ENCODE measurements around the gene MYBPC1.
"Not testable (repeated sequence)": the region's sequence is repeated elsewhere in the genome, so short reads cannot be mapped to it uniquely, and the experiment has no call there.

Gene MYBPC1

DNA sequence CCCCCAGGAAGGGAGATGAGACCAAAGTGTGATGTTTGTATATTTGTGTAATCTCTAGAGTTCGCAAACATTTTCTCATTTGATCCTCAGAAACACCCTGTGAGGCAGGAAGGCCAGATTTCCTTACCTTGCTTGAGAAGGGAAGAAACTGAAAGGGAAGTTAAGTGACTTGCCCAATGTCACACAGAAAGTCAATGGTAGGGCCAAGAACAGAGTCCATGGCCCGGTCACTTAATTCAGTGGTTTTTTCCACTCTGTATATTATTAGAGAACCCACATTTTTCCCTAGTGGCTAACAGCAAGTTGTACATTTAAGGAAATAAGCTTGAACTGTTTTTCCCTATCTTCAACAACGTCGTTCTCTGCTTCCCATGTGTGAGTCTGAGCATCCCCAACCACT is 77.1 kb downstream of the MYBPC1 start:
- H3K4me3 ChIP-seq (ENCODE audit: low read depth, low read length), result no peak overlapping the region
- DNase-seq (ENCODE audit: low read depth), result no peak
- TF ChIP-seq POLR2A (IDR thresholded peaks at IDR 0.05; ENCODE audit: extremely low read depth, insufficient read length) (no peak), MAX (IDR thresholded peaks at IDR 0.05; ENCODE audit: low read depth, low read length) (no peak), MYC (IDR thresholded peaks at IDR 0.05; ENCODE audit: low read depth, low read length) (no peak)
- TF ChIP-seq, protein P1, sequence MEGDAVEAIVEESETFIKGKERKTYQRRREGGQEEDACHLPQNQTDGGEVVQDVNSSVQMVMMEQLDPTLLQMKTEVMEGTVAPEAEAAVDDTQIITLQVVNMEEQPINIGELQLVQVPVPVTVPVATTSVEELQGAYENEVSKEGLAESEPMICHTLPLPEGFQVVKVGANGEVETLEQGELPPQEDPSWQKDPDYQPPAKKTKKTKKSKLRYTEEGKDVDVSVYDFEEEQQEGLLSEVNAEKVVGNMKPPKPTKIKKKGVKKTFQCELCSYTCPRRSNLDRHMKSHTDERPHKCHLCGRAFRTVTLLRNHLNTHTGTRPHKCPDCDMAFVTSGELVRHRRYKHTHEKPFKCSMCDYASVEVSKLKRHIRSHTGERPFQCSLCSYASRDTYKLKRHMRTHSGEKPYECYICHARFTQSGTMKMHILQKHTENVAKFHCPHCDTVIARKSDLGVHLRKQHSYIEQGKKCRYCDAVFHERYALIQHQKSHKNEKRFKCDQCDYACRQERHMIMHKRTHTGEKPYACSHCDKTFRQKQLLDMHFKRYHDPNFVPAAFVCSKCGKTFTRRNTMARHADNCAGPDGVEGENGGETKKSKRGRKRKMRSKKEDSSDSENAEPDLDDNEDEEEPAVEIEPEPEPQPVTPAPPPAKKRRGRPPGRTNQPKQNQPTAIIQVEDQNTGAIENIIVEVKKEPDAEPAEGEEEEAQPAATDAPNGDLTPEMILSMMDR (IDR thresholded peaks at IDR 0.05; ENCODE audit: low read depth, low read length), result no peak

- TF ChIP-seq MYC (IDR thresholded peaks at IDR 0.05; ENCODE audit: low read depth, low read length), result no peak
- no peak for TF ChIP-seq MAX (IDR thresholded peaks at IDR 0.05; ENCODE audit: low read depth, low read length)
- TF ChIP-seq POLR2A (IDR thresholded peaks at IDR 0.05; ENCODE audit: extremely low read depth, insufficient read length), result no peak
- TF ChIP-seq, protein P1 (IDR thresholded peaks at IDR 0.05; ENCODE audit: low read depth, low read length), result no peak
- DNase-seq (ENCODE audit: low read depth), result no peak
- H3K4me3 ChIP-seq (ENCODE audit: low read depth, low read length), result no peak overlapping the region
Observed at GRCh38 chr12:101675555-101675954, 80.8 kb downstream of the MYBPC1 start.

- DNase-seq (ENCODE audit: low read depth); H3K4me3 ChIP-seq (ENCODE audit: low read depth, low read length): not testable (repeated sequence)
Observed at GRCh38 chr12:101676497-101676896, 81.7 kb downstream of the MYBPC1 start.

DNA sequence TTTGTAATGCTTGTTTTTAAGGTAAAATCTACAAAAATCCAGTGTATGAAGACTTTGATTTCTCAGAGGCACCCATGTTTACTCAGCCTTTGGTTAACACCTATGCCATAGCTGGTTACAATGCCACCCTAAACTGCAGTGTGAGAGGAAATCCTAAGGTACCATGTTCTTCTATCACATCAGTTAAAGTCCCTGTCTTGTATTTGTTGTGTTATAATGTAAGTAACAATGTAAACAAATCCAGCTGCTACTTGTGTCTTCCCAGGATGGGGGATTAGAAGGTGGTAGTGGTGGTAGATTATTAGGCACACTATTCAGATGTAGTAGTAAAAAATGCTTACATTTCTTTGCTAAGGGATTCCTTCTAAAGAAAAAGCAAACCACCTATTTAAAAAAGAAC is 83.3 kb downstream of the MYBPC1 start:
- H3K4me3 ChIP-seq (ENCODE audit: low read depth, low read length), result no peak overlapping the region
- TF ChIP-seq POLR2A (IDR thresholded peaks at IDR 0.05; ENCODE audit: extremely low read depth, insufficient read length), result no peak
- TF ChIP-seq MYC (IDR thresholded peaks at IDR 0.05; ENCODE audit: low read depth, low read length), result no peak
- TF ChIP-seq, protein P1 (IDR thresholded peaks at IDR 0.05; ENCODE audit: low read depth, low read length), result no peak
- no peak for TF ChIP-seq MAX (IDR thresholded peaks at IDR 0.05; ENCODE audit: low read depth, low read length)
- DNase-seq (ENCODE audit: low read depth), result no peak

GRCh38 chr12:101680240-101680639 is 85.5 kb downstream of the MYBPC1 start:
- DNase-seq (ENCODE audit: low read depth), result no peak
- no peak overlapping the region for H3K4me3 ChIP-seq (ENCODE audit: low read depth, low read length)
- TF ChIP-seq MAX (IDR thresholded peaks at IDR 0.05; ENCODE audit: low read depth, low read length) (no peak), MYC (IDR thresholded peaks at IDR 0.05; ENCODE audit: low read depth, low read length) (no peak), POLR2A (IDR thresholded peaks at IDR 0.05; ENCODE audit: extremely low read depth, insufficient read length) (no peak)
- TF ChIP-seq, protein P1 (IDR thresholded peaks at IDR 0.05; ENCODE audit: low read depth, low read length), result no peak

- no peak overlapping the region for H3K4me3 ChIP-seq (ENCODE audit: low read depth, low read length)
- DNase-seq (ENCODE audit: low read depth), result no peak
- TF ChIP-seq, protein P1 (IDR thresholded peaks at IDR 0.05; ENCODE audit: low read depth, low read length), result no peak
- TF ChIP-seq POLR2A (IDR thresholded peaks at IDR 0.05; ENCODE audit: extremely low read depth, insufficient read length), result no peak
- no peak for TF ChIP-seq MYC (IDR thresholded peaks at IDR 0.05; ENCODE audit: low read depth, low read length)
- no peak for TF ChIP-seq MAX (IDR thresholded peaks at IDR 0.05; ENCODE audit: low read depth, low read length)
Observed at GRCh38 chr12:101680647-101681046, 85.9 kb downstream of the MYBPC1 start.

- H3K4me3 ChIP-seq (ENCODE audit: low read depth, low read length); DNase-seq (ENCODE audit: low read depth): not testable (repeated sequence)
Observed at GRCh38 chr12:101681627-101682026, 86.9 kb downstream of the MYBPC1 start.
